HEK293 (cell line): ENCODE data around the gene AGMO.

Experiments
- CTCF ChIA-PET: fragments of 350-600 bp; formaldehyde crosslinking; extraction: SDS; loops from one replicate; lab custom pipeline; 2021; ENCODE audit warnings: antibody characterized with exemption; lab: Yijun Ruan, JAX
- POLR2A ChIA-PET: fragments of 300-600 bp; formaldehyde crosslinking; extraction: SDS; loops from one replicate; lab custom pipeline; 2020; ENCODE audit warnings: antibody characterized with exemption, inconsistent platforms; lab: Yijun Ruan, JAX
- H3K27ac ChIP-seq: fragments of 200-500 bp; sonication (Bioruptor generic); 2 replicates; pipeline ENCODE4 v1.5.1; 2014; ENCODE audit warnings: low read depth, low read length, control low read depth, inconsistent platforms; ENCODE audit errors: extremely low read depth
- H3K36me3 ChIP-seq, 2 experiments: fragments of 200-500 bp in 1 of 2; sonication (Bioruptor generic) in 1 of 2; 1 replicate in 1 of 2; 2 replicates in 1 of 2; pipeline ENCODE4 v1.5.1; 2014 to 2017; ENCODE audit warnings: inconsistent platforms in 2 of 2, low read length in 2 of 2; ENCODE audit not compliant: control insufficient read depth in 2 of 2, insufficient read depth in 1 of 2
- H3K4me1 ChIP-seq: fragments of 200-500 bp; sonication (Bioruptor generic); 2 replicates; pipeline ENCODE4 v1.5.1; 2014; ENCODE audit warnings: mild to moderate bottlenecking, low read length, inconsistent platforms; ENCODE audit not compliant: control insufficient read depth, insufficient read depth
- H3K4me3 ChIP-seq: 2 replicates; pipeline ENCODE4 v1.5.1; 2011; ENCODE audit warnings: low read depth, mild to moderate bottlenecking, control low read depth, low read length, moderate library complexity
- H3K9me3 ChIP-seq: fragments of 200-500 bp; sonication (Bioruptor generic); 2 replicates; pipeline ENCODE4 v1.5.1; 2014; ENCODE audit warnings: low read depth, low read length, inconsistent platforms; ENCODE audit not compliant: control insufficient read depth, insufficient read depth
- GLIS2 ChIP-seq: fragments of 450-650 bp; formaldehyde crosslinking; IDR thresholded peaks from 2 replicates; pipeline ENCODE4 v1.5.1; 2016; ENCODE audit warnings: missing biosample characterization, missing genetic modification characterization
- KLF16 ChIP-seq: fragments of 450-650 bp; formaldehyde crosslinking; IDR thresholded peaks from 2 replicates; pipeline ENCODE4 v1.5.1; 2017; ENCODE audit warnings: missing biosample characterization, missing genetic modification characterization
- OVOL3 ChIP-seq: fragments of 450-650 bp; formaldehyde crosslinking; IDR thresholded peaks from 2 replicates; pipeline ENCODE4 v1.5.1; 2016; ENCODE audit warnings: missing biosample characterization, missing genetic modification characterization
- SCRT2 ChIP-seq: fragments of 450-650 bp; formaldehyde crosslinking; IDR thresholded peaks from 2 replicates; pipeline ENCODE4 v1.5.1; 2016; ENCODE audit warnings: missing biosample characterization, missing genetic modification characterization
- ZNF133 ChIP-seq: fragments of 450-650 bp; formaldehyde crosslinking; IDR thresholded peaks from 2 replicates; pipeline ENCODE4 v1.5.1; 2016; ENCODE audit warnings: missing biosample characterization, missing genetic modification characterization
- ZNF2 ChIP-seq: fragments of 450-650 bp; formaldehyde crosslinking; IDR thresholded peaks from 2 replicates; pipeline ENCODE4 v1.5.1; 2016; ENCODE audit warnings: missing biosample characterization, missing genetic modification characterization
- ZNF248 ChIP-seq: fragments of 450-650 bp; formaldehyde crosslinking; IDR thresholded peaks from 2 replicates; pipeline ENCODE4 v1.5.1; 2017; ENCODE audit warnings: missing biosample characterization, missing genetic modification characterization
- ZNF274 ChIP-seq, 2 experiments: fragments of 200-500 bp in 1 of 2; fragments of 450-650 bp in 1 of 2; sonication (Bioruptor generic) in 1 of 2; formaldehyde crosslinking in 1 of 2; IDR thresholded peaks; 2 replicates each; pipeline versions ENCODE4 v1.5.1 to v1.6.1; 2014 to 2016; ENCODE audit warnings: borderline replicate concordance in 1 of 2, inconsistent platforms in 1 of 2, low read length in 1 of 2, missing biosample characterization in 1 of 2, missing genetic modification characterization in 1 of 2
- ZNF302 ChIP-seq: fragments of 450-650 bp; formaldehyde crosslinking; IDR thresholded peaks from 2 replicates; pipeline ENCODE4 v1.5.1; 2016; ENCODE audit warnings: missing biosample characterization, missing genetic modification characterization, low read depth
- ZNF366 ChIP-seq: fragments of 450-650 bp; formaldehyde crosslinking; conservative IDR thresholded peaks from 2 replicates; pipeline ENCODE4 v1.5.1; 2016; ENCODE audit warnings: missing biosample characterization, missing genetic modification characterization
- ZNF473 ChIP-seq: fragments of 450-650 bp; formaldehyde crosslinking; IDR thresholded peaks from 2 replicates; pipeline ENCODE4 v1.5.1; 2017; ENCODE audit warnings: missing biosample characterization, missing genetic modification characterization
- ZNF529 ChIP-seq: fragments of 450-650 bp; formaldehyde crosslinking; IDR thresholded peaks from 2 replicates; pipeline ENCODE4 v1.5.1; 2017; ENCODE audit warnings: missing genetic modification characterization, missing biosample characterization; ENCODE audit not compliant: insufficient replicate concordance
- ZNF548 ChIP-seq: fragments of 450-650 bp; formaldehyde crosslinking; IDR thresholded peaks from 2 replicates; pipeline ENCODE4 v1.5.1; 2016; ENCODE audit warnings: missing biosample characterization, missing genetic modification characterization
- ZNF600 ChIP-seq: fragments of 450-650 bp; formaldehyde crosslinking; IDR thresholded peaks from 2 replicates; pipeline ENCODE4 v1.5.1; 2016; ENCODE audit warnings: missing biosample characterization, missing genetic modification characterization
- ZNF664 ChIP-seq: fragments of 450-650 bp; formaldehyde crosslinking; IDR thresholded peaks from 2 replicates; pipeline ENCODE4 v1.5.1; 2016; ENCODE audit warnings: missing biosample characterization, missing genetic modification characterization
- ZNF776 ChIP-seq: fragments of 450-650 bp; formaldehyde crosslinking; IDR thresholded peaks from 2 replicates; pipeline ENCODE4 v1.5.0; 2017; ENCODE audit warnings: missing biosample characterization, missing genetic modification characterization, borderline replicate concordance
- ZNF777 ChIP-seq: fragments of 450-650 bp; formaldehyde crosslinking; IDR thresholded peaks from 2 replicates; pipeline ENCODE4 v1.5.1; 2017; ENCODE audit warnings: missing biosample characterization, missing genetic modification characterization, borderline replicate concordance
- ZNF792 ChIP-seq: fragments of 450-650 bp; formaldehyde crosslinking; IDR thresholded peaks from 2 replicates; pipeline ENCODE4 v1.5.1; 2016; ENCODE audit warnings: missing biosample characterization, missing genetic modification characterization
- TF ChIP-seq, protein P1 (sequence below): fragments of 450-650 bp; formaldehyde crosslinking; IDR thresholded peaks from 2 replicates; pipeline ENCODE4 v1.5.1; 2016; ENCODE audit warnings: missing biosample characterization, missing genetic modification characterization, low read depth
- TF ChIP-seq, protein P2 (sequence below): fragments of 450-650 bp; formaldehyde crosslinking; IDR thresholded peaks from 2 replicates; pipeline ENCODE4 v1.5.1; 2016; ENCODE audit warnings: missing biosample characterization, missing genetic modification characterization
- TF ChIP-seq, protein P3 (sequence below): fragments of 450-650 bp; formaldehyde crosslinking; IDR thresholded peaks from 2 replicates; pipeline ENCODE4 v1.5.1; 2016; ENCODE audit warnings: missing biosample characterization, missing genetic modification characterization
- TF ChIP-seq, protein P4 (sequence below): fragments of 450-650 bp; formaldehyde crosslinking; IDR thresholded peaks from 2 replicates; pipeline ENCODE4 v1.5.1; 2016; ENCODE audit warnings: missing biosample characterization, missing genetic modification characterization
- TF ChIP-seq, protein P5 (sequence below): fragments of 450-650 bp; formaldehyde crosslinking; IDR thresholded peaks from 2 replicates; pipeline ENCODE4 v1.5.1; 2016; ENCODE audit warnings: missing biosample characterization, missing genetic modification characterization
- TF ChIP-seq, protein P6 (sequence below): fragments of 450-650 bp; formaldehyde crosslinking; IDR thresholded peaks from 2 replicates; pipeline ENCODE4 v1.5.1; 2016; ENCODE audit warnings: missing biosample characterization, missing genetic modification characterization

Gene AGMO

DNA sequence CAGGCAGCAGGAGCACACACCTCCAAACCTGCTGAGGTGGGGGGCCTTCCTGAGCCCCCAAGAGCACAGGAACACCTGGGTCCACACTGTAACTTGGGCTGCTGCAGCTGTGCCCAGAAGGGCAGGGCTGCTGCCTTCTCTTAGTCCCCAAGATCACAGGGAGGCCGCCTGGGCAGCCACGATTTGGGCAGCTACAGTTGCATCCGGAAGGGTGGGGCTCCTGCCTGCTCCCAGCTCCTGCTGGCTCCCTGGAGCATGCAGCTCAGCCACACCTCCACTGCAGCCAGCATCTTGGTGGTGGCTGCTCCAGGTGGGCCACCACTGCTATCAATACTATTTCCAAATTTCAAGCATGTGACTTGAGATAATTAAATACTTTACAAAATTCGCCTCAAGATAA is 38.5 kb upstream of the AGMO start:
- ChIA-PET POLR2A (no interaction called here), CTCF (no interaction called here)
- TF ChIP-seq ZNF133 (tag by site-specific recombination) (no peak), GLIS2 (tag by site-specific recombination) (no peak), ZNF302 (tag by site-specific recombination) (no peak), ZNF529 (tag by site-specific recombination) (no peak), SCRT2 (tag by site-specific recombination) (no peak), ZNF2 (tag by site-specific recombination) (no peak), OVOL3 (tag by site-specific recombination) (no peak), ZNF777 (tag by site-specific recombination) (no peak), ZNF776 (tag by site-specific recombination) (no peak), ZNF792 (tag by site-specific recombination) (no peak), ZNF248 (tag by site-specific recombination) (no peak), ZNF548 (tag by site-specific recombination) (no peak), ZNF366 (tag by site-specific recombination) (no peak)
- TF ChIP-seq, protein P1, sequence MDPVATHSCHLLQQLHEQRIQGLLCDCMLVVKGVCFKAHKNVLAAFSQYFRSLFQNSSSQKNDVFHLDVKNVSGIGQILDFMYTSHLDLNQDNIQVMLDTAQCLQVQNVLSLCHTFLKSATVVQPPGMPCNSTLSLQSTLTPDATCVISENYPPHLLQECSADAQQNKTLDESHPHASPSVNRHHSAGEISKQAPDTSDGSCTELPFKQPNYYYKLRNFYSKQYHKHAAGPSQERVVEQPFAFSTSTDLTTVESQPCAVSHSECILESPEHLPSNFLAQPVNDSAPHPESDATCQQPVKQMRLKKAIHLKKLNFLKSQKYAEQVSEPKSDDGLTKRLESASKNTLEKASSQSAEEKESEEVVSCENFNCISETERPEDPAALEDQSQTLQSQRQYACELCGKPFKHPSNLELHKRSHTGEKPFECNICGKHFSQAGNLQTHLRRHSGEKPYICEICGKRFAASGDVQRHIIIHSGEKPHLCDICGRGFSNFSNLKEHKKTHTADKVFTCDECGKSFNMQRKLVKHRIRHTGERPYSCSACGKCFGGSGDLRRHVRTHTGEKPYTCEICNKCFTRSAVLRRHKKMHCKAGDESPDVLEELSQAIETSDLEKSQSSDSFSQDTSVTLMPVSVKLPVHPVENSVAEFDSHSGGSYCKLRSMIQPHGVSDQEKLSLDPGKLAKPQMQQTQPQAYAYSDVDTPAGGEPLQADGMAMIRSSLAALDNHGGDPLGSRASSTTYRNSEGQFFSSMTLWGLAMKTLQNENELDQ = no peak
- H3K4me3 ChIP-seq = no peak overlapping the region
- H3K27ac ChIP-seq = no peak overlapping the region
- no peaks in the 10 kb centered on the region for H3K9me3 ChIP-seq
- H3K36me3 ChIP-seq = no peaks in the 10 kb centered on the region
- H3K4me1 ChIP-seq = no peaks in the 10 kb centered on the region; the same call in 1 of the 2 replicates

DNA sequence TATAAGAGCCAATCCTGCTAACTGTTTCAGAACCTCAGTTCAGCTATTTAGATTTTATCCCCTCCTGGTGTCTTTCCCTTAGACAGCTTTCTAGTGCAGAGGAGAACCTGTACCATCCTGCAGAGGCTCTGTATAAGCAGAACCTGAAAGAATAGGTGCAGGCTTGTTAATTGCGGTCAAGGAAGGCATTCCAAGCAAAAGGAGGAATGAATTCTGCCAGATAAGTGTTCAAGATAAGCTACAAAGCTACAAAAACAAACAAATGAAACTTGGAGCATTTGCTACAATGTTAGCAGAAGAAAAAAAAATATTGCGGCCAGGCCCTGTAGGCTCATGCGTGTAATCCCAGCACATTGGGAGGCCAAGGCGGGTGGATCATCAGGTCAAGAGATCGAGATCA is 32.6 kb upstream of the AGMO start:
- H3K36me3 ChIP-seq = no peaks in the 10 kb centered on the region
- ChIA-PET CTCF (no interaction called here), POLR2A (no interaction called here)
- no peak for TF ChIP-seq ZNF600 (tag by site-specific recombination)
- TF ChIP-seq, protein P2, sequence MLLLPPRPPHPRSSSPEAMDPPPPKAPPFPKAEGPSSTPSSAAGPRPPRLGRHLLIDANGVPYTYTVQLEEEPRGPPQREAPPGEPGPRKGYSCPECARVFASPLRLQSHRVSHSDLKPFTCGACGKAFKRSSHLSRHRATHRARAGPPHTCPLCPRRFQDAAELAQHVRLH (tag by site-specific recombination) = no peak
- TF ChIP-seq ZNF548 (tag by site-specific recombination) = no peak
- TF ChIP-seq, protein P1 = no peak
- TF ChIP-seq, protein P3, sequence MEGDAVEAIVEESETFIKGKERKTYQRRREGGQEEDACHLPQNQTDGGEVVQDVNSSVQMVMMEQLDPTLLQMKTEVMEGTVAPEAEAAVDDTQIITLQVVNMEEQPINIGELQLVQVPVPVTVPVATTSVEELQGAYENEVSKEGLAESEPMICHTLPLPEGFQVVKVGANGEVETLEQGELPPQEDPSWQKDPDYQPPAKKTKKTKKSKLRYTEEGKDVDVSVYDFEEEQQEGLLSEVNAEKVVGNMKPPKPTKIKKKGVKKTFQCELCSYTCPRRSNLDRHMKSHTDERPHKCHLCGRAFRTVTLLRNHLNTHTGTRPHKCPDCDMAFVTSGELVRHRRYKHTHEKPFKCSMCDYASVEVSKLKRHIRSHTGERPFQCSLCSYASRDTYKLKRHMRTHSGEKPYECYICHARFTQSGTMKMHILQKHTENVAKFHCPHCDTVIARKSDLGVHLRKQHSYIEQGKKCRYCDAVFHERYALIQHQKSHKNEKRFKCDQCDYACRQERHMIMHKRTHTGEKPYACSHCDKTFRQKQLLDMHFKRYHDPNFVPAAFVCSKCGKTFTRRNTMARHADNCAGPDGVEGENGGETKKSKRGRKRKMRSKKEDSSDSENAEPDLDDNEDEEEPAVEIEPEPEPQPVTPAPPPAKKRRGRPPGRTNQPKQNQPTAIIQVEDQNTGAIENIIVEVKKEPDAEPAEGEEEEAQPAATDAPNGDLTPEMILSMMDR (tag by site-specific recombination) = no peak
- no peak for TF ChIP-seq ZNF274 (IDR thresholded peaks at IDR 0.05; ENCODE audit: low read length)
- TF ChIP-seq ZNF274 (tag by site-specific recombination; IDR thresholded peaks at IDR 0.05; ENCODE audit: borderline replicate concordance) = no peak
- TF ChIP-seq, protein P4, sequence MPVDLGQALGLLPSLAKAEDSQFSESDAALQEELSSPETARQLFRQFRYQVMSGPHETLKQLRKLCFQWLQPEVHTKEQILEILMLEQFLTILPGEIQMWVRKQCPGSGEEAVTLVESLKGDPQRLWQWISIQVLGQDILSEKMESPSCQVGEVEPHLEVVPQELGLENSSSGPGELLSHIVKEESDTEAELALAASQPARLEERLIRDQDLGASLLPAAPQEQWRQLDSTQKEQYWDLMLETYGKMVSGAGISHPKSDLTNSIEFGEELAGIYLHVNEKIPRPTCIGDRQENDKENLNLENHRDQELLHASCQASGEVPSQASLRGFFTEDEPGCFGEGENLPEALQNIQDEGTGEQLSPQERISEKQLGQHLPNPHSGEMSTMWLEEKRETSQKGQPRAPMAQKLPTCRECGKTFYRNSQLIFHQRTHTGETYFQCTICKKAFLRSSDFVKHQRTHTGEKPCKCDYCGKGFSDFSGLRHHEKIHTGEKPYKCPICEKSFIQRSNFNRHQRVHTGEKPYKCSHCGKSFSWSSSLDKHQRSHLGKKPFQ (tag by site-specific recombination) = no peak
- TF ChIP-seq ZNF473 (tag by site-specific recombination) = no peak
- TF ChIP-seq, protein P5, sequence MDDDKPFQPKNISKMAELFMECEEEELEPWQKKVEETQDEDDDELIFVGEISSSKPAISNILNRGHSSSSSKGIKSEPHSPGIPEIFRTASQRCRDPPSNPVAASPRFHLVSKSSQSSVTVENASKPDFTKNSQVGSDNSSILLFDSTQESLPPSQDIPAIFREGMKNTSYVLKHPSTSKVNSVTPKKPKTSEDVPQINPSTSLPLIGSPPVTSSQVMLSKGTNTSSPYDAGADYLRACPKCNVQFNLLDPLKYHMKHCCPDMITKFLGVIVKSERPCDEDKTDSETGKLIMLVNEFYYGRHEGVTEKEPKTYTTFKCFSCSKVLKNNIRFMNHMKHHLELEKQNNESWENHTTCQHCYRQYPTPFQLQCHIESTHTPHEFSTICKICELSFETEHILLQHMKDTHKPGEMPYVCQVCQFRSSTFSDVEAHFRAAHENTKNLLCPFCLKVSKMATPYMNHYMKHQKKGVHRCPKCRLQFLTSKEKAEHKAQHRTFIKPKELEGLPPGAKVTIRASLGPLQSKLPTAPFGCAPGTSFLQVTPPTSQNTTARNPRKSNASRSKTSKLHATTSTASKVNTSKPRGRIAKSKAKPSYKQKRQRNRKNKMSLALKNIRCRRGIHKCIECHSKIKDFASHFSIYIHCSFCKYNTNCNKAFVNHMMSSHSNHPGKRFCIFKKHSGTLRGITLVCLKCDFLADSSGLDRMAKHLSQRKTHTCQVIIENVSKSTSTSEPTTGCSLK (tag by site-specific recombination) = no peak
- no peak for TF ChIP-seq ZNF2 (tag by site-specific recombination)
- no peak for TF ChIP-seq ZNF664 (tag by site-specific recombination)
- TF ChIP-seq KLF16 (tag by site-specific recombination) = no peak
- TF ChIP-seq, protein P6, sequence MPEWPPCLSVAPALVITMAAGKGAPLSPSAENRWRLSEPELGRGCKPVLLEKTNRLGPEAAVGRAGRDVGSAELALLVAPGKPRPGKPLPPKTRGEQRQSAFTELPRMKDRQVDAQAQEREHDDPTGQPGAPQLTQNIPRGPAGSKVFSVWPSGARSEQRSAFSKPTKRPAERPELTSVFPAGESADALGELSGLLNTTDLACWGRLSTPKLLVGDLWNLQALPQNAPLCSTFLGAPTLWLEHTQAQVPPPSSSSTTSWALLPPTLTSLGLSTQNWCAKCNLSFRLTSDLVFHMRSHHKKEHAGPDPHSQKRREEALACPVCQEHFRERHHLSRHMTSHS (tag by site-specific recombination) = no peak

More for the DNA sequence above, 32.6 kb upstream of the AGMO start:
- no peaks in the 10 kb centered on the region; the same call in 1 of the 2 replicates for H3K4me1 ChIP-seq
- H3K4me3 ChIP-seq = no peak overlapping the region
- H3K27ac ChIP-seq = no peak overlapping the region
- H3K9me3 ChIP-seq = no peaks in the 10 kb centered on the region
